ENCODE results near the gene IER3. TPM values are rescaled to one million over a fixed set of nuclear protein-coding genes. Genes with fewer than 3 reads are reported as not detected.

The IER3 gene
- total and polyA plus RNA-seq, 9 of the 15 experiments (the other 6 are each of a cell fraction or from before 2014, with no cell fraction given): 1.5 to 30.0 (median 11.5) TPM

GRCh38 chr6:30711758-30712380, 32.5 kb downstream of the IER3 start:
- H3K4me3 ChIP-seq: no peak overlapping the region
- 90% methylated on average over 1 of the region's 1 CpG for WGBS (ENCODE audit: insufficient coverage, low coverage, missing lambda C conversion rate)
- no peak for FAIRE-seq
- TF ChIP-seq ZFP91 (CRISPR knock-in tag; IDR thresholded peaks at IDR 0.05): no peak
- no peak for TF ChIP-seq MAFK (IDR thresholded peaks at IDR 0.05; ENCODE audit: low read length)
- TF ChIP-seq GTF3C2 (IDR thresholded peaks at IDR 0.05; ENCODE audit: borderline replicate concordance, extremely low read depth, insufficient read length): no peak
- TF ChIP-seq CBX2 (IDR thresholded peaks at IDR 0.05; ENCODE audit: insufficient read depth, low read length, poor library complexity, severe bottlenecking): no peak
- no peak for TF ChIP-seq HES1 (IDR thresholded peaks at IDR 0.05; ENCODE audit: low read depth)
- TF ChIP-seq E2F8 (IDR thresholded peaks at IDR 0.05; ENCODE audit: low read depth, partially characterized antibody): peak; percentile 19
- TF ChIP-seq SNRNP70 (optimal IDR thresholded peaks at IDR 0.05; ENCODE audit: low read depth, low read length): no peak

More at GRCh38 chr6:30711758-30712380, 32.5 kb downstream of the IER3 start:
- no peaks in the 10 kb centered on the region for H4K20me1 ChIP-seq (replicated peaks; ENCODE audit: control insufficient read depth, insufficient read depth, low read length)
- ChIA-PET POLR2A (interaction anchor here (0.7 to 27.1 kb wide), 6 partner anchors 10 to 245 kb away, joined by 3 to 524 read pairs (median 4); partner anchors contain the start of gene NRM), CTCF (ENCODE audit: low intra/inter-chr PET ratio) (no interaction called here)
- no peak overlapping the region for H2AFZ ChIP-seq (ENCODE audit: low read depth, low read length)
- intact Hi-C loops (cut with micrococcal nuclease): no loop called here
- peak in 1 of 4 experiments; percentile 8 for DNase-seq (ENCODE audit: extremely low read depth in 1 of 4, low spot score in 3 of 4)
- 0 out of 4 replicates have a peak overlapping the region, but pooled peaks of 1 of the 2 experiments have one; percentile 39 for H3K9ac ChIP-seq (ENCODE audit: insufficient read depth in 1 of 2, low read depth in 2 of 2, low read length in 2 of 2)
- no peak overlapping the region for H3K27ac ChIP-seq (ENCODE audit: extremely low read depth, low read depth, low read length)
- H3K4me1 ChIP-seq (replicated peaks in 1 of 2; ENCODE audit: control insufficient read depth in 2 of 2, insufficient read depth in 2 of 2, low read length in 2 of 2): peaks cover 4 to 10% of the 10 kb centered on the region in 2 experiments; a peak in 3 of 5 replicates
- in situ Hi-C loops (cut with MboI): no loop called here
- H3K79me2 ChIP-seq (ENCODE audit: control insufficient read depth, insufficient read depth, low read length): peaks cover 30% of the 10 kb centered on the region
- peaks cover 79% of the 10 kb centered on the region for H3K36me3 ChIP-seq (ENCODE audit: control insufficient read depth, insufficient read depth, low read length)
- no peaks in the 10 kb centered on the region for H3K27me3 ChIP-seq (ENCODE audit: control insufficient read depth in 2 of 2, insufficient read depth in 2 of 2, low read length in 2 of 2)
- ATAC-seq: peak; percentile 8; the same call in 1 of the 3 replicates
- no peaks in the 10 kb centered on the region for H3K9me1 ChIP-seq (ENCODE audit: control insufficient read depth, insufficient read depth, low read length)
- no peak overlapping the region for H3K4me2 ChIP-seq (ENCODE audit: insufficient read depth, low read length)
- BruUV-seq (replicated peaks): no TSS peak
- no peaks in the 10 kb centered on the region for H3K9me3 ChIP-seq (replicated peaks; ENCODE audit: control insufficient read depth, insufficient read depth, low read depth, low read length)
